Uterus (tissue), 4 donors: Measurements from ENCODE around the gene GIT2. TPM values are rescaled to one million over a fixed set of nuclear protein-coding genes. Genes with fewer than 3 reads are reported as not detected.

Experiments
- DNase-seq, 2 donors: peaks; one replicate each; pipeline ENCODE4 v3.0.0-alpha.2; 2019 to 2020
- H3K27ac ChIP-seq, 2 donors: fragments of 200-600 bp; sonication (generic); 1 replicate in 1 of 2; 2 replicates in 1 of 2; pipeline ENCODE4 v1.5.1; 2016 to 2018
- H3K27me3 ChIP-seq, 2 donors: fragments of 200-600 bp; sonication (generic); one replicate each; pipeline ENCODE4 v1.5.1; 2018 to 2019; ENCODE audit warnings: control low read depth in 1 of 2
- H3K36me3 ChIP-seq, 2 donors: fragments of 200-600 bp; sonication (generic); one replicate each; pipeline ENCODE4 v1.5.1; 2019; ENCODE audit warnings: control low read depth in 1 of 2
- H3K4me1 ChIP-seq, 2 donors: fragments of 200-600 bp; sonication (generic); one replicate each; pipeline ENCODE4 v1.5.1; 2018 to 2019; ENCODE audit warnings: control low read depth in 1 of 2
- H3K4me3 ChIP-seq, 2 donors: fragments of 200-600 bp; sonication (generic); 1 replicate in 1 of 2; 2 replicates in 1 of 2; pipeline ENCODE4 v1.5.1; 2018 to 2019; ENCODE audit warnings: mild to moderate bottlenecking in 1 of 2
- H3K9me3 ChIP-seq, 2 donors: fragments of 200-600 bp; sonication (generic); one replicate each; pipeline ENCODE4 v1.5.1; 2019; ENCODE audit warnings: control low read depth in 1 of 2
- CTCF ChIP-seq, 4 experiments: fragments of 200-600 bp in 2 of 4; fragments of 450-650 bp in 2 of 4; sonication (generic) in 2 of 4; IDR thresholded peaks; one replicate each; pipeline ENCODE4 v1.5.1; 2016 to 2019; ENCODE audit warnings: antibody characterized with exemption in 4 of 4, mild to moderate bottlenecking in 2 of 4, moderate library complexity in 1 of 4
- POLR2A ChIP-seq, 2 donors: fragments of 450-650 bp; IDR thresholded peaks; one replicate each; pipeline ENCODE4 v1.6.1; 2016; ENCODE audit warnings: antibody characterized with exemption in 2 of 2, mild to moderate bottlenecking in 1 of 2, moderate library complexity in 1 of 2
- intact Hi-C: fragments of 100-400 bp; cut with DNase I; formaldehyde crosslinking; loops from one replicate; pipeline ENCODE4 v1.15.1; 2023; ENCODE audit warnings: low total_unique reads
- total RNA-seq, 4 donors: library from RNA; depleted of rRNA in 3 of 4; stranded (reverse); fragments of >200 nt in 3 of 4; gene quantifications; one replicate each; pipeline versions ENCODE4 v1.1.0 to v1.2.4, GENCODE V29; 2014 to 2023
- donor health status: DM: yes; HTN: yes; CAD: no.

Gene GIT2
- total RNA-seq, 4 donors from 2014 or later = 30.3 to 55.7 (median 47.0) TPM

GRCh38 chr12:109972821-109973220 lies 23.3 kb downstream of the GIT2 start:
- H3K27me3 ChIP-seq = no peaks in the 10 kb centered on the region
- no peaks in the 10 kb centered on the region for H3K9me3 ChIP-seq
- DNase-seq = no peak
- TF ChIP-seq POLR2A (IDR thresholded peaks at IDR 0.05) (no peak), CTCF (IDR thresholded peaks at IDR 0.05) (no peak)
- H3K4me1 ChIP-seq = no peaks in the 10 kb centered on the region
- no peaks in the 10 kb centered on the region for H3K36me3 ChIP-seq
- H3K4me3 ChIP-seq = no peak overlapping the region
- no peak overlapping the region for H3K27ac ChIP-seq
- intact Hi-C loops = no loop called here

GRCh38 chr12:109968801-109969200 lies 27.4 kb downstream of the GIT2 start:
- H3K9me3 ChIP-seq = no peaks in the 10 kb centered on the region
- no peak for TF ChIP-seq CTCF (IDR thresholded peaks at IDR 0.05)
- TF ChIP-seq POLR2A (IDR thresholded peaks at IDR 0.05) = no peak
- no peaks in the 10 kb centered on the region for H3K27me3 ChIP-seq
- no peak overlapping the region for H3K4me3 ChIP-seq
- no peak overlapping the region for H3K27ac ChIP-seq
- no peak for DNase-seq
- intact Hi-C loops = no loop called here
- no peaks in the 10 kb centered on the region for H3K4me1 ChIP-seq
- no peaks in the 10 kb centered on the region for H3K36me3 ChIP-seq

GRCh38 chr12:109968032-109968420 lies 28.1 kb downstream of the GIT2 start:
- Histone ChIP-seq H3K27ac (no peak overlapping the region), H3K4me3 (no peak overlapping the region), H3K9me3 (no peaks in the 10 kb centered on the region), H3K27me3 (no peaks in the 10 kb centered on the region), H3K36me3 (no peaks in the 10 kb centered on the region), H3K4me1 (no peaks in the 10 kb centered on the region)
- DNase-seq = no peak
- intact Hi-C loops = no loop called here
- no peak for TF ChIP-seq CTCF (IDR thresholded peaks at IDR 0.05)
- no peak for TF ChIP-seq POLR2A (IDR thresholded peaks at IDR 0.05)

GRCh38 chr12:109967383-109968031 lies 28.7 kb downstream of the GIT2 start:
- Histone ChIP-seq H3K36me3 (no peaks in the 10 kb centered on the region), H3K9me3 (no peaks in the 10 kb centered on the region), H3K4me3 (no peak overlapping the region), H3K4me1 (no peaks in the 10 kb centered on the region), H3K27me3 (no peaks in the 10 kb centered on the region), H3K27ac (no peak overlapping the region)
- TF ChIP-seq CTCF (IDR thresholded peaks at IDR 0.05) = no peak
- TF ChIP-seq POLR2A (IDR thresholded peaks at IDR 0.05) = no peak
- intact Hi-C loops = no loop called here
- DNase-seq = no peak

- Histone ChIP-seq H3K36me3 (no peaks in the 10 kb centered on the region), H3K4me1 (no peaks in the 10 kb centered on the region), H3K4me3 (no peak overlapping the region), H3K27me3 (no peaks in the 10 kb centered on the region), H3K9me3 (no peaks in the 10 kb centered on the region), H3K27ac (no peak overlapping the region)
- no peak for TF ChIP-seq POLR2A (IDR thresholded peaks at IDR 0.05)
- TF ChIP-seq CTCF (IDR thresholded peaks at IDR 0.05) = no peak
- DNase-seq = no peak
- intact Hi-C loops = no loop called here
Observed at GRCh38 chr12:109966546-109966945, 29.6 kb downstream of the GIT2 start.
